Mesangial cell (primary cell): ENCODE measurements around the gene EIPR1. TPM values are rescaled to one million over a fixed set of nuclear protein-coding genes. Genes with fewer than 3 reads are reported as not detected.

Experiments
- total RNA-seq: library from RNA; depleted of rRNA; stranded (reverse); fragments of >200 nt; gene quantifications from 2 replicates; pipeline ENCODE4 v1.2.3, GENCODE V29; 2015

The EIPR1 gene
- 27.4 and 45.3 TPM in 2 replicates for total RNA-seq

DNA sequence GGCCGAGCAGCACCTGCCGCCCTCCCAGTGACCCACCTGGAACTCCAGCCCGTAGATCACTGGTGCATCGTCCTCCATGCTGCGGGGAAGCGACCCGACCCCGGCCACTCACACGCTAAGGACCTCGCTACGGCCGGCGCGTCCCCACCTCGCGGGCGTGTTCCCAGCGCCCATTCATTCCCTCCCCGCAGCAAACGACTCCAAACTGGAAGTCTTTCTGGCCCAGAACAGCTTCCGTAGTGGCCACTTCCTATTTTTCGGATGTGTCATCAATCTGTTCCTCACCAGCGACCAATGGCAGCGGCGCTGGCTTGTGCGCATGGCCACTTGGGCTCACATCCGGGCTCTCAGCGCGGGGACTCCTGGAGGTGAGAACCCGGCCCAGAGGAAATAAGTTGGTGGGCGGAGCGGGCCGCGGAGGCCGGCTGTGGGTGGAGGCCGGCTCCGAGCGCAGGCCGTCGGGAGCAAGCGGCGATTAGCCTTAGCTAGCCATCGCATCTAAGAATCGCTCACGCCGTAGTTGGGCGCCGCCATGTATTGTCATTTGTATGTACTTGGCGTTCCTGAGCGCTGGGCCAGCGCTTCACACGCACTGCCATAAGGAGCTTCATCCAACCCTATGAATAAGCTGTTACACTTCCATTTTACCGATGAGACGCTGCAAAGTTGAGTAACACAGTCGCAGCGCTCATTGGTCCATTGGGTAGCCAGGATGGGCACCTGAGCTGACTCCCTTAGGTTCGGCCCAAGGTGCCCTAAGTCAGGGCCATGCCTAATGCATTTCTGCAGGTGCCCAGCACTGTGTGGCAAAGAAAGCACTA lies at the start of gene EIPR1:
EIPR1 (minus strand) TSS at position 207 of the 821 bp plus-strand sequence; CDS start at position 78, 129 bp downstream.

DNA sequence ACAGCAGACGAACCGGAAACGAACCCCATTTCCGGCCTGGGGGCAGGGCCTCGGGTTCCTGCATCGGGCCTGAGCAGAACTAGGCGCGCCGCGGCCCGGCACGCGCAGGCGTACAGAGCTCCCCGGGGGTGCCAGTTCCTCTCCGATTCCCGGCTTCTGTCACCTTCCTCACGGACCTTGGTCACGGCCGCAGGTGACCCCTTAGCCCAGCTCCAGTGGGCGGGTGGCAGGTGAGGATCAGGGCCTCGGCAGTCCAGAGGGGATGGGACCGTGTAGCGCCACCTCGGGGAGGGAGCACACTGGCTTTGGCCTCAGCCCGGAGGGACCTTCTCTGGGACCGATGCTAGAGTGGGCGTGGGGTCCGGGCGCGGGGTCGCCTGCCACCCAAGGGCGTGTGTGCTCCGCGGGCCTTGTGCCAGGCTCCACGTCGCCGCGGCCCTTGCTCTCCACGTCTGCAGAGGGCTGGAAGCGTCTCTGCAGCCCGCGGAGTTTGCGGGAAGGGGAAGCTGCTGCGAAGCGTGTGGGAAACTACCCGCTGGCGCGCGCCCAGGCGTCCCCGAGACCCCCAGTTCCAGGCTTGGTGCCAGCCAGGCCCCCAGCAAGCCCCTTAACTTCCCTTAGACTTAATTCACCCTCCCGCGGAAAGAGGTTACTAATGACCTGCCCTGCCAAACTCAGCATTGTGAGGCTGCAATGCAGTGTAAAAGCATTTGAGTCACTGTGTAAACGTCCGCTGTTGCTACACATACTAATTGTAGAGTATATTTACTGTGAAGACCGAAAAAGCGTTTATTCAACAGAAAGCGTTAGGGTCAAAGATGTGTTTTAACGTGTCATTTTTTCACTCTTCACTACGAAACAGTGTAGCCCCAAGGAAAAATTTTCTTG lies 2.3 kb upstream of the EIPR1 start, which contains the start of gene TRAPPC12:
TRAPPC12 (plus strand) TSS at position 48 of the 888 bp plus-strand sequence. CDS start 7,930 bp downstream, outside the sequence.

Other genes with a start within 250 kb of the EIPR1 start
- 80.8 and 105 TPM in 2 replicates for gene TRAPPC12, start 1.9 kb upstream of the EIPR1 start, total RNA-seq
- 22.8 and 33.7 TPM in 2 replicates for gene ADI1, start 141.7 kb upstream of the EIPR1 start, total RNA-seq
- 13.8 and 26.1 TPM in 2 replicates for gene RNASEH1, start 180.5 kb upstream of the EIPR1 start, total RNA-seq
- gene RPS7, start 197.4 kb upstream of the EIPR1 start, total RNA-seq: 1,622 and 2,065 TPM in 2 replicates
- gene COLEC11, start 217.3 kb upstream of the EIPR1 start, total RNA-seq: 0.76 and 1.5 TPM in 2 replicates